Tongue (tissue), 2 donors: ENCODE measurements around the gene ASIC4. TPM values are rescaled to one million over a fixed set of nuclear protein-coding genes. Genes with fewer than 3 reads are reported as not detected.

Experiments
- DNase-seq: peaks from one replicate; pipeline ENCODE4 v3.0.0-alpha.2; 2015
- total RNA-seq: library from RNA; depleted of rRNA; stranded (reverse); fragments of >200 nt; gene quantifications from one replicate; pipeline ENCODE4 v1.2.3, GENCODE V29; 2014

ASIC4 gene
- total RNA-seq, 1 donor from 2014 or later = 0.10 TPM

DNA sequence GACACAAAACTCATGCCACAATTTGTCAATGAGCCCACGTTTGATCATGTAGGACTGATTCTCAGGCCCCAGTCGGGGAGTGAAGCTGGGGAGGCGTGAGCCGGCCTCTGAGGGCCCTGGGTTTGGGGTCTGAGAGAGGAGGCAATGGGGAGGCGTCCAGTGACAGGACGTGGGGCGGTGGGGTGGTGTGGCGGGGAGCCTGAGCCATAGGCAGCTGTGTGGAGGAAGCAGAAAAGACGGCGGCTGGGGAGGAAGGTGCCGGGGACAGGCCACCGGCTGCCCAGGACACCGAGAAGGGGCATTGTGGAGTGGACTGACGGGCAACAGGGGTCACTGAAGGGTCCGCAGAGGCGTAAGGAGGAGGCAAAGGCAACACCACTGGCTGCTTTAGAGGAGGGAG, 22.1 kb downstream of the ASIC4 start:
- no peak for DNase-seq

- no peak for DNase-seq
These were observed 22.7 kb downstream of the ASIC4 start for GRCh38 chr2:219536967-219537366.

- peak; percentile 40 for DNase-seq
These were observed 23.6 kb downstream of the ASIC4 start for GRCh38 chr2:219537657-219538488.

DNA sequence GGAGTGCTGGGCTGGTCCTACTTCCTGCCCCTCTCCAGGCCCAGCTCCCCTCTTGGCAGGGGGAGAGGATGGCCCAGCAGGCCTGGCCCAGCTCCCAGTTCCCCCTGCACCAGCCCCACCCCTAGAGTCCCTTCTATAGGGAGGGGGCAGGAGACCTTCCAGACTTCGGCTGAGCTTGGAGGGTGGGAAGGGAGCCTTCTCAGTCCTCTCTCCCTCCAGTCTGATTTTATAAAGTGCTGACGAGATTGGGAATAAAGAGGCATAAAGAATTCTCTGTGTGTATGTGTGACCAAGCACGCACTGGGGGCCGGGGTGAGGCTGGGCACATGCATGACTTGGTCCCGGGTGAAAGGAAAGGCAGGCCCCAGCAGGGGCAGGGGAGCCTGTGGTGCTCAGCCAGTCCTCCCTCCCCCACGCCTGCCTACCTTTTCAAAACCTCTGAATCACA, 24.2 kb downstream of the ASIC4 start:
- DNase-seq = peak; percentile 72

DNA sequence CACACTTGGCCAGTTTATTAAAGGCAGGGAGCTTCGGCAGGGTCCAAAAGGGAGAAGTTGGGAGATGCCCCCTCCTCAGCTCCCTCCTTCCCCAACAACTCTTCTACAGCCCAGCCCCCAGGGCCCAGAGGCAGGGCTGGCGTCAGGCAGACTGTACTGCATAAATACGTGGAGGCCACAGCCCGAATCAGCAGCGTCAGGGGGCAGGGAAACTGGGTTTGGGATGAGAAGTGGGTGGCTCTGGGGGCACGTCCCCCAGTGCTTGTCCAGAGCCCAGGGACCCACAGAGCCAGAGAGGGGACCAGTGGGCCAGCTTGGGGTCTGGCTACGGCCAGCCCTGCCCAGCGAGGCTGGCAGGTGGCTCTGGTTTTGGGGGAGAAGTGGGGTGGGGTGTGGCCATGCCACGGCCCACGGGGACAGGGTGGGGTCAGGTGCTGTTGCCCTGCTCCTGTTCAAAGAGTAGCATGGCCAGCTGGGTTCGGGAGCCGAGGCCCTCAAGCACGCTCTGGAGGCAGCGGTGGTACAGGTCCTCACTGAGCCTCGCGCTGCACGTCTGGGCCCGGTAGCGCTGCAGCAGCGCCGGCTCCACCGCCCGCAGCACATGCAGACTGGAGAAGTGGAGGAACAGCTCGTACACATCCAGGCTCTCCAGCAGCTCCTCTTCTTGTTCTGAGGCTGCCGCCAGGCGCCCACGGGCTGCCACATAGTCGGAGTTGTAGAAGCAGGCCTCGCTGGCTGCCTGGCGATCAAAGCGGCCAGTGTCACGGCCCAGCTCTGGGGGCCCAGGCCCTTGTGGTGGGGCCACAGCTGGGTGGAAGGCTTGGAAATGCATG, 24.9 kb downstream of the ASIC4 start:
- no peak for DNase-seq

- DNase-seq = no peak
These were observed 25.8 kb downstream of the ASIC4 start for GRCh38 chr2:219539926-219540678.

DNA sequence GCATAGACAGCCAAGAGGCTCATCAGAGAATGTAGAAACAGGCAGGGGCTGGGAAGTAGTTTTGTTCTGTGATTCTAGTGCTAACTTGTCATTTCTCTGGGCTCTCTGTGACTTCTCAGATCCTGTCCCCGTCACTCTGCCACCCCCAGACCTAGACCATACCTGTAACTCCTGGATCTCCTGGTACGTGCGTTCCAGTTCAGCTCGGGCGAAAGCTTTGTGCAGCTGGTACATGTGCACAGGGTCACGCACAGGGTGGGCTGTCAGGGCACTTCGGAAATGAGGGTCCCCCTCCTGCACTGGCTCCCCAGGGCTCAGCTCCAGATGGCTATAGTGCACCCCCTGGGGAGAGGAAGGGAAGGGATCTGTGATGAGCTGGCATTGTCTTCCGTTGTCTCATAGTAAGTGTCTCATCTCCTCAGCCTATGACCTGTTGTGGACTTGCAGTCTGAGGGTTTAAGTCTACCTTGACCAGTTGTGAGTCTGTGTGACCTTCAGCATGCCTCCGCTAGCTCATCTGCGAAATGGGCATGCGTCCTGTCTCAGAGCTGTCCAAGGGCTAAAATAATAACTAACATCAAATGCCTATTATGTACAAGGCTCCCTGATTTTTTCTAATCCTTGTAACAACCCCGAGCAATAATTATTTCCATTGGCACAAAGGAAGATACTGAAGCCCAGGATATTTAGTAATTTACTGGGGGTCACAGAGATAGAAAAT, 26.7 kb downstream of the ASIC4 start:
- no peak for DNase-seq

DNA sequence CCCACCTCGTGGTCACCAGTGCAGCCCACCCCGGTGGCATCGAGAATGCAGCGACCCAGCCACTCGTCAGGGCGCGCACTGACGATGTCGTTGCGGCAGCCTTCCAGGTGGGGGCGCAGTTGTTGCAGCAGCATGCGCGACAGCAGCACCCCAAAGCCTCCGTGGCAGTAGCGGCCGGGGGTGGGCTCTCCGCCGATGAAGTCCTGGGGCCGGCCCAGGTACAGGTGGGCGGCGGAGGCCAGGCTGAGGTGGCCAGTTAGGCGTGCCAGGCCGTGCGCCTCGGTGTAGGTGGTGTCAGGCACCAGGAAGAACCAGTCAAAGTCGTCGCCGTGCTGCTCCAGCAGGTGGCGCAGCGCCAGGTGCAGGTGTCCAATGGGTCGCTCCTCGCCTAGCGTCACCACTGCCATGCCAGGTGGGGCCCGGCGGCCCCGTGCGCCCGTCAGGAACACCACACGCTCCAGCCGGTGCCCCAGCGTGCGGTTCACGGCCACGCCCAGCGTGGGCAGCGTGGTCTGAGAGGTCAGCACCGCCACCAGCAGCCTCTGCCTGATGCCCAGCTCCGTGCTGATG, 27.4 kb downstream of the ASIC4 start:
- DNase-seq = peak; percentile 88

DNA sequence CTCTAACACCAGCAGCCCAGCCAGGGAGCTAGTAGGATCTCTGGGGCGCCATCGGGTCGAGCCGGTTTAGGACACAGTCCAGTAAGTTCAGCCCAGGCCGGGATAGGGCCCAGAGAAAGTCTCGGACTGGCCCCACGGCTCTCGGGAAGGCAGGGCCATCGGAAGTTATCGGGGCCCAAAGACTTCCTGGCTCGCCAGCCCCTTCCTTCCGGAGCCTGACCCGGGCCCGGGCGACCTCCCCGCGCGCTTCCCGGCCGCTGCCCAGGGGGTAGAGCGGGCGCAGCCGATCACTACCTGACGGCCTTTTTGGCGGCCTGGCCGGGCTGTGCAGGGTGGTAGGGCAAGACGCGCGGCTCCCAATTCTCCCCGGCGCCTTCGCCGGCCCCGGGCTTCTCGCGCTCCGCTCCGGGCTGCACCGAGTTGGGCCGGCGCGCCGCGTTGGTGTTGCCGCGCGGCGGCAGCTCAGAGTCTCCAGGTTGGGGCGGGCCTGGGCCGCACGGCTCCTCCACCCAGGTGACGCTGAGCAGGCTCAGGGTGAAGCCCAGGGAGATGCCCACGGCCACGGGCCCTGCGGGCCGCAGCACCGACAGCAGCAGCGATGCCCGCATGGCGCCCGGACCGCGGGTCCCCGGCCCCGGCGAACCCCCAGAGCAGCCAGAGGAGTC, 28.8 kb downstream of the ASIC4 start:
- DNase-seq = peak; percentile 24

GRCh38 chr2:219543596-219544358, 29.5 kb downstream of the ASIC4 start, which contains the start of the genes CHPF and TMEM198:
TSS of gene CHPF (minus strand) at chr2:219543809. CDS start at chr2:219543538, 271 bp downstream.
TSS of gene TMEM198 (plus strand) at chr2:219544028. CDS start at chr2:219544728, 700 bp downstream.
- peak; percentile 99 for DNase-seq

DNA sequence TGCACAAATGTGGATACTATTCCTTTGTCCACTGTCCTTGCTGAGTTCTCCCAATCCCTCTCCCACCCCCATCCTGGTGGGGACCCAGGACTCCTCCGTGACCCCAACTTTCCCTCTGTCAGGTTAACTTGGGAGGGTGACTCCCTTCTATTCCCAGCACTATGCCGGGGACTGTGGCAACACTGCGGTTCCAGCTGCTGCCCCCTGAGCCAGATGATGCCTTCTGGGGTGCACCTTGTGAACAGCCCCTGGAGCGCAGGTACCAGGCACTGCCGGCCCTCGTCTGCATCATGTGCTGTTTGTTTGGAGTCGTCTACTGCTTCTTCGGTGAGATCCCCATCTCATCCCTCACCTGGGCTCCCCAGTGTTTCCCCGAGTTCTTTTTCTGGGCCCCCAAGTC, 30.3 kb downstream of the ASIC4 start:
- DNase-seq = no peak

GRCh38 chr2:219545295-219545942, 31.1 kb downstream of the ASIC4 start:
- no peak for DNase-seq

- no peak for DNase-seq
These were observed 31.7 kb downstream of the ASIC4 start for GRCh38 chr2:219545943-219546352.

DNA sequence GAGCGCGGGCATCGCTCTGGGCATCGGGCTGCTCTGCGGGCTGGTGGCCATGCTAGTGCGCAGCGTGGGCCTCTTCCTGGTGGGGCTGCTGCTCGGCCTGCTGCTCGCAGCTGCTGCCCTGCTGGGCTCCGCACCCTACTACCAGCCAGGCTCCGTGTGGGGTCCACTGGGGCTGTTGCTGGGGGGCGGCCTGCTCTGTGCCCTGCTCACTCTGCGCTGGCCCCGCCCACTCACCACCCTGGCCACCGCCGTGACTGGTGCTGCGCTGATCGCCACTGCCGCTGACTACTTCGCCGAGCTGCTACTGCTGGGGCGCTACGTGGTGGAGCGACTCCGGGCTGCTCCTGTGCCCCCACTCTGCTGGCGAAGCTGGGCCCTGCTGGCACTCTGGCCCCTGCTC, 33.3 kb downstream of the ASIC4 start:
- DNase-seq = no peak

GRCh38 chr2:219548990-219549389, 34.7 kb downstream of the ASIC4 start:
- DNase-seq = no peak

DNA sequence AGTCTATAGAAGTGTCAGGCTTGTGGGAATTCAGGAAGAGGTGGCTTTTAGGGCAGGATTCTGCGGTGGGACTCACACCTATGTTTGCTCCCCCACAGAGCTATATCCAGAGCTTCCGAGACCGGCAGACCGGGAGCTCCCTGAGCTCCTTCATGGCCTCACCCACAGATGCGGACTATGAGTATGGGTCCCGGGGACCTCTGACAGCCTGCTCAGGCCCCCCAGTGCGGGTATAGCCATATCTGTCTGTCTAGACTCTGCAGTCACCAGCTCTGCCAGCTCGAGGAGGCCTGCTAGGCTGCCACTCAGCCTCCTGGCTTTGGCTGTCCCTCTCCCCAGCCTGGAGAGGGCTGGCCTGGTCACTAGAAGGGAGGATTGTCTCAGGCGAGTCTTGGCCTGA, 35.3 kb downstream of the ASIC4 start:
- DNase-seq = no peak

DNA sequence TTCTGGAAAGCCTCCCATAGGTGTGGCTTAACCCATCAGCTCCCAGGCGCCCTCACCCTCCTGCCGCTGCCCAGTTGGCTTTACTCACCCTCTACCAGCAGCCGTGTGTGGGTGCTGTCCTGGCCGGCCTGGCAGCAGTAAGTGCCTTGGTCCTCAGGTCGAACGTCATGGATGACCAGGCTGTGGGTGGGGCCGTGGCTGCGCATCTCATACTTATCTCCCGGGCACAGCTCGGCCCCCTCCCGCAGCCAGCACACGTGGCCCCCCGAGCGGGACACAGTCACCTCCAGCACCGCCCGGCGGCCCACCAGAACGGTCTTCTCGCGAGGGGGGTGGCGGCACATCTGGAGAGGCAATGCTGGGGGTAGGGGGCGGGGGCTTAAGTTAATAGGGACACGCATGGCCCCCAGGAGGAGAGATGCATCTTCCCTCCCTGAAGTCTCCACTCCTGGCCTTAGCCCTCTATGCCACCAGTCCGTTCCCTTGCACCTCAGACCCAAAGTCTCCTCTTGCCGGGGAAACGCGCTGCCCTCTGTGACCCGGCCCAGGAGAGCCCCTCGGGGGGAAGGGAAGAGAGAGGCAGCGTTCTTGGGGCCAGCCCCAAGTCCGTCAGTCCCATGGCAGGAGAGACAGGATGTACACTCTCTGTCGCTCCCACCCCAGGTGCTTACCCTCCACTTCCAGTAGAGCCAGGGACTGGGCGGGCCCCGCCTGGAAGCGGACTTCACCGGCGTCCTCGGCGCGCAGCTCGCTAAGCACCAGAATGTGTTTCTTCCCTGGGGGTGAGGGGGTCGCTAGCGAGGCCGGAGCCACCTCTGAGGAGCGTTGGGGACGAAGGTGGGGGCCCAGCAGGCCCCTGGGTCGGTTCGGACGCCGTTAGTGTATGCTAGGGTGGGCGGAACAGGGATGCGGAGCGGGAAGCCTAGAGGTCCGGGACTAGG, 37.4 kb downstream of the ASIC4 start:
- DNase-seq = peak; percentile 32
